NCI-H345 treated with DMSO at 0.1 percent for 48 hours (cell line): Measurements from ENCODE around the gene FNDC10.
"Not testable (repeated sequence)": the region's sequence is repeated elsewhere in the genome, so short reads cannot be mapped to it uniquely, and the experiment has no call there.

Source experiments
- DNase-seq: peaks from one replicate; lab custom pipeline; 2025; ENCODE audit not compliant: unreplicated experiment; lab: John Stamatoyannopoulos, UW

The FNDC10 gene

DNA sequence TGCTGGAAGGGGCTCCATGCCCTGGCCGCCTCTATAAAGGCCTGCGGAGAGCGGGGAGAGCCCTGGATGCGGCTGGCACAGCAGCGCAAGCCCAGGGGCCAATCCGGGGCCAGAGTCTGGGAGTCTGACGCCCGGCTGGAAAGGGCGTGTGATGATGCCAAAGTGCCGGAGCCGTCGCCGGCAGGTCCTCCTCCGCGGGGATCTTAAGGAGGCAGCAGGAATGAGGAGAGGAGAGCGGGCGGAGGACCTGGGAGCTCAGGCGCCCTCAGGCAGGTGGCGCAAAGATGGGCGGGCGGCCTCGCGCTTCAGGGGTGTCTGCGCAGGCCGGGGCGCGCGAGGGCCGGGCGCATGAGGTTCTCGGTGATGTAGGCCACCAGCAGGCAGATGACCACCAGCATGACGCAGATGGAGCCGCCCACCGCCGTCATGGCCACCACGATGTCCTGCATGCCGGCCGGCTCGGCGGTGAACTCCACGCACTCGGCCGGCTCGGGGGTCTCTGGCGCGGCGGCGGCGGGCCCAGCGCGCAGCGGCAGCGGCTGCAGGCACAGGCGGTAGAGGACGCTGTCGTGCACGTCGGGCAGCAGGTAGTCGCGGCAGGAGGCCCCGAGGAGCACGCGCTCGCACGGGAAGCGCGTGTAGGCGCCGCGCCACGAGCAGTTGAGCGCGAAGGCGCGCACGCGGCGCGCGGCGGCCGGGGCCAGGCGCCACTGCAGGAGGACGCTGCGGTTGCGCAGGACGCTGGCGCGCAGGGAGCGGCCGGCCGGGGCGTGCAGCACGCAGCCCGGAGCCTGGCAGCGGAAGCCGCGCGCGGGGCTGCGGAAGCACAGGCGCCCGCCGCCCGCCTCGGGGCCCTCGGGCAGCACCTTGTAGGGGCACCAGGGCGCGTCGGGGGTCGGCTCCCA lies 653 bp downstream of the FNDC10 start:
- no peak for DNase-seq

- no peak for DNase-seq
Measured at GRCh38 chr1:1598720-1599029, 1.3 kb downstream of the FNDC10 start.

DNA sequence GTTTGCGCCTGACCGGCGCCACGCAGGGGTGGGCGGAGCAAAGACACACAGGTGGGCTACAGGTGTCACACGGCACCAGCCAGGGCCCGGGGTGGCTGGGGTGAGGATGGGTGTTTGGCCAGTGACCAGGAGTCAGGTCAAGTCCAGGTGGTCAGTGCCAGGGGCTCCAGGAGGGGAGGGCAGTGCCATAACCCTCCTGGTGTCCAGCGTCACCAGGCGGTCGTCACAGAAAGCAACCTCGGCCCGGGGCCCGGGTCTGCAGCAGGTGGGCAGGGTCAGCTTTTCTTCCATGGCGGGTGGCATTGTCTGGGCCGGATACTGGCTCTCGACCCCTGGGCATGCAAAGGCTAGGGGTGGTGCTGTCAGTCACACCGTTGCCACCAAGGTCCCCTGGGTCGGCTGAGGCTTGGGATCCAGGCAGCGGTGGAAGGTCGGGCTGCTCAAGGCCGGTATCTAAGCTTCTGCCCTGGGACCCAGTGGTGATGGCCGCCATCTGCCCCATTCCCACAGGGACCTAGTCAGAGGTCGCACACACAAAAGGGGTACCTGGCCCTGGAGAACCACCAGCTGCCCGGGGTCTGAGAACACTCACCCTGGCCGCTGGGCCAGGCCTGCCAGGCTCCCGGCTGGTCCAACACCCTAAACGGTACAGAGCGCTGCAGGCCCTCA lies 1.8 kb downstream of the FNDC10 start:
- DNase-seq, result no peak

DNA sequence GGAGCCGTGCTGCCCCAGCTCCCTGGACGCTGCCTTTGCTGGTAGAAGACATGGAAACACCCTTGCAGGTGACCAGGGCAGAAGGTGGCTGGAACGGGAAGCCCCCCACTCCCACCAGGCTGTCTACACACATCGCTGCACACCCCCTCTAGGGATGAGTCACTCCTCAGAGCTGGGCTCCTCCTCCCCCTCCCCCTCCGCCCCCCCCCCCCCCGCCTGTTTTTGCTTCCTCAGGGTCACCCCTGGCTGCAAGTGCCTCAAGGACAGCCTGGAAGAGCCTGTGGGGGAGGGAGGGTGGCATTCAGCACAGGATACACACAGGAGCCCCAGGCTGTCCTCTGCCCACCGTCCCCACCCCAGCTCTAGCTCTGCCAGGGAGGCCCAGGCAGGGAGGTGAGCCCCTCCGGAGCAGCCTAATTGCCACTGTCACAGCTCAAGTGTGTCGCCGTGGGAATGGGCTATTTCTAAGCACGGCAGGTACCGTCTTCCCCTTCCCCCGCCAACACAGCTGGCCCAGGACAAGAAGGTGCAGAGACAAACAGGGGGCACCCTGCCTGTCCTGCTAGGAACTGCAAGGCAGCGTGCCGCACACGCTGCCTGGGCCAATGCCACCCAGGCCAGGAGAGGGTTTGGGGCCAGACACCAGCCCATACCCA lies 2.5 kb downstream of the FNDC10 start:
- DNase-seq, result no peak

DNA sequence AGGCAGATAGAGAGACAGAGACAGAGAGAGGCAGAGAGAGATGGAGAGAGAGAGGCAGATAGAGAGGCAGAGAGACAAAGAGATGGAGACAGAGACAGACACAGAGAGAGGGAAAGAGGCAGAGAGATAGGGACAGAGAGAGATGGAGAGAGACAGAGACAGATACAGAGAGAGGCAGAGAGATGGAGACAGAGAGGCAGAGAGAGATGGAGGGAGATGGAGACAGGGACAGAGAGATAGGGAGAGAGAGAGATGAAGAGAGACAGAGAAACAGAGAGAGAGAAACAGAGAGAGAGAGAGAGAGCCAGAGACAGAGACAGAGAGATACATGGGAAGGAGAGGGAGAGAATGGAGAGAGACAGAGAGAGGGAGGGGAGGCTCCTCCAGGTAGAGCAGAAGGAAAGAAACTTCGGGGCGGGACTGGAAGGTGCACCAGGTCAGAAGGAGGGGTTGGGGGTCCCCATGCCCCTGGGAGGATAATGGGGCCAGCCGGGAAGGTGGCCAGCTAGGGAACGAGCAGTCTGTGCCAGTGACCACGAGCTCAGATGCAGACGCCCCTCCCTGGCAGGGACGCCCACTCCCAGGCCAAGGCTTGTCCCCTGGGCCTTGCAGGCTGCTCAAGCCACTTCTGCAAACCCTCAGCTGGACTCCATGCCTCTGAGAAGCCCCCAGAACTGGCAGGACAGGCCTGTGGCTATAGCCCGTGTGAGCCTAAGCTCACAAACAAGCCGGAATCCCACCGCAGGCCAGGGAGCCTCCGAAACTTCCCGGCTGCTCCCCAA lies 3.3 kb downstream of the FNDC10 start:
- DNase-seq, result no peak

GRCh38 chr1:1595341-1595740 lies 4.6 kb downstream of the FNDC10 start:
- DNase-seq, result not testable (repeated sequence)

DNA sequence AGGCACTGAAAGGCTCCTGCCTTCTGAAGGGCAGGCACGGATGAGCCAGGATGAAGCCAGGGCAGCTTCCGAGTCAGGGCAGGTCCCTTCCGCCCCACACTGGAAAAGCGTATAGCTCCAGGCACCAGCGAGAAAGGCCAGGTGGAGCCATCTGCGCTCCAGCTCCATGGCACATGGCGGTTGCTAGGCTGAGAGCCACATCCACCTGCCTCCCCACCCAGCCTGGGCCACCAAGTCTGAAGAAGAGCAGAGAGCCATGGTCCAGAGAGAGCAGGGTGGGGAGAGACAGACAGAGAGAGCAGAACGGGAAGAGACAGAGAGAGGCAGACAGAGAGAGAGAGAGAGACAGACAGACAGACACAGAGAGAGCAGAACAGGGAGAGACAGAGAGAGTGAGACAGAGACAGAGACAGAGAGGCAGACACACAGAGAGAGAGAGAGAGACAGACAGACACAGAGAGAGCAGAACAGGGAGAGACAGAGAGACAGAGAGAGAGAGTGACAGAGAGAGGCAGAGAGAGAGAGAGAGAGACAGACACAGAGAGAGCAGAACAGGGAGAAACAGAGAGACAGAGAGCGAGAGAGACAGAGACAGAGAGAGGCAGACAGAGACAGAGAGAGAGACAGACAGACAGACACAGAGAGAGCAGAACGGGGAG lies 5.2 kb downstream of the FNDC10 start:
- no peak for DNase-seq

- no peak for DNase-seq
Measured at GRCh38 chr1:1593834-1594601, 5.9 kb downstream of the FNDC10 start.

GRCh38 chr1:1591452-1591851 lies 8.5 kb downstream of the FNDC10 start:
- DNase-seq, result no peak

DNA sequence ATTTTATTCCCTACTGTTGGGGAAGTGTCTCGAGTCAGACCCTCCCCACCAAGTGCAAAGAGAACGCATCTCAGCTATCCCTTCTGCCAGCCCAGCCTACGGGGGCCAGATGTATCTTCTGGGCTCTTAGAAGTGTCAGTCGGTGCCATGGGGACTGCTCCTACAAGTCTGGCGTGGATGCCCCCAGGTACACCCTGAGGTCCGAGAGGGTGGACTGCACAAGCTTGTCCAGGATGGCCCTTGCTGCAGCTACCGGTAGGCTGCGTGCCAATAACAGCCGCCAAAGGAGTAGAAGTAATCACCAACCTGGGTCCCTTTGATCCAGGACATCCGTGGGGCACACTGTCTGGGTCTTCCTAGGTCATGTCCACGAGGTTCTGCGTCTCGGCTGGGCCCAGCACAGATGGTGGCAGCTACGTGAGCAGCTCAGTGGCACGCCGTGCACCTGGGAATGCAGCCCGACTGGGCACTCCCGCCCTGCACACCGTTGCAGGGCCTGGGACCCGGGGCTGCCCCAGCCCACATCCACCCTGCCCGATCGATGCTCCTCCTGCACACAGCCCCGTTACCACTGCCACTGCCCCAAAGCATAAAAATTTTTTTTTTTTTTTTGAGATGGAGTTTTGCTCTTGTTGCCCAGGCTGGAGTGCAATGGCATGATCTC lies 16.5 kb downstream of the FNDC10 start:
- DNase-seq, result no peak

GRCh38 chr1:1582585-1583346 lies 17.2 kb downstream of the FNDC10 start:
- no peak for DNase-seq

DNA sequence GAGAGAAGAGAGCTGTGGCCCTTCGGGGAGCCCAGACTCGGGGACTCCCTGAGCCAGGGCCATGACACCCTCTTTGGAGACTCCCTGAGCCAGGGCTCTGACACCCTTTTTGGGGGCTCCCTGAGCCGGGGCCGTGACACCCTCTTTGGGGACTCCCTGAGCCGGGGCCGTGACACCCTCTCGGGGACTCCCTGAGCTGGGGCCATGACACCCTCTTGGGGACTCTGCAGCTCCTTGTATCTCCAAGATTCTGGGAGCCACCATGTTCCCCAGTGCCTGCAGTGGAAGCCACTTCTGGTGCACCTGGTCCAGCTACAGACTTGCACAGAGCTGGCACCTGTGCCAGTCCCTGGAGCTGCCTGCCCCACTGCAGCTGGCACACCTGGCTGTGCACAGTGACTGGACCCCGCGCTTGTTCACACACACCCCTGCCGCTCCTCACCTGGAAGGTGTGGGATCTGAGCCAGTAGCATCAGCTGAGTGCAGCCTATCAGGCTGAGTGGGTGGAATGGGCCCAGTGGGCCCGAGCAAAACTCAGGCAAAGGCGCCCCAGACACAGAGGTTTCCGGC lies 21.5 kb downstream of the FNDC10 start:
- DNase-seq, result no peak

GRCh38 chr1:1577367-1578011 lies 22.4 kb downstream of the FNDC10 start:
- no peak for DNase-seq

- peak; percentile 78 for DNase-seq
Measured at GRCh38 chr1:1574721-1575537, 25.0 kb downstream of the FNDC10 start, which contains the start of gene SSU72. TSS of gene SSU72 (minus strand) at chr1:1574863. CDS start at chr1:1574557, 306 bp downstream.

DNA sequence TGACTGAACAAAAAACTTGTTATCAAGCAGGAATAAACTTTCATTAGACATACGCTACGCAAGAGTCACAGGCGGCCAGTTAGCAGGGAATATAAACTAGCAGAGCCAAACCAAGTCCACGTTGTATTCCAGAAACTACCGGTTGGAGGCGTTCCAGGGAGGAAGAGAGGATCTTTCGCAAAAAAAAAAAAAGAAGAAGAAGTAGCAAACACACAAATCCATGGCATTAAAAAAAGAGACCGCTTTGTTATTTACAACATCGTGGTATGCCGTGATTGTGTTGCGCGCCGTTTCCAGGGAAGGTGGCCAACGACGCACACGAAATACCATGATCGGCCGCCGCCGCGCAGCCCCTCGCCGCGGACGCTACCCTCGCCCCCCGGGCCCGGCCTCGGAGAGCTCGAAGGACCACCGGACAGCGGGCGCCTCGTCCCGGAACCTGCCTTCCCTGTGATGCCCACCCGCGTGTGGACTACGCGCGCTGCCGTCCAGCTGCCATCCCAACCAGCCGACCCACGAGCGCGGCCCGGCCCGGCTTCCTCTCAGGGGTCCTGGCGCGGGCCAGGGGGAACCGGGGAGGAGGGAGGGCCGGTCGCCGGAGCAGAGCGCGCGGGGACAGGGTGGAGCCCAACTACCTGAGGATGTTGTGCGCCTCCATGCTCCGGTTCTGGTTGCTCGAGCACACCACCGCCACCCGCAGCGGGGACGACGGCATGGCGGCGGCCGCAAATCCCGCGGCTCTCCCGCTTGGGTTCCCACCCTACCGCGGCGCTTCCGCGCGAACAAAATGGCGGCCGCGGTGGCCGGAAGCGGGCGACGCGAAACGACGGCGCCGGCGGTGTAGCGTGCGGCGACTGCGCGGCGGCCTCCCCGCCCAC lies 25.9 kb downstream of the FNDC10 start:
- peak; percentile 37 for DNase-seq

GRCh38 chr1:1569341-1569740 lies 30.6 kb downstream of the FNDC10 start:
- no peak for DNase-seq
